GM12878 (cell line): ENCODE results near the gene OR13J1. TPM values are rescaled to one million over a fixed set of nuclear protein-coding genes. Genes with fewer than 3 reads are reported as not detected.
A peak's percentile ranks its signal among the peaks of the same experiment; 100 is the strongest.

Source experiments
- CBFB ChIP-seq: IDR thresholded peaks from 2 replicates; pipeline ENCODE4 v1.6.1; 2016; ENCODE audit warnings: antibody characterized with exemption, low read depth
- CREB1 ChIP-seq: IDR thresholded peaks from 2 replicates; pipeline ENCODE4 v1.6.1; 2012; ENCODE audit warnings: low read depth, mild to moderate bottlenecking, inconsistent platforms
- CREM ChIP-seq: IDR thresholded peaks from 2 replicates; pipeline ENCODE4 v1.6.1; 2014; ENCODE audit warnings: antibody characterized with exemption, low read depth
- EED ChIP-seq: sonication (generic); IDR thresholded peaks from 2 replicates; pipeline ENCODE4 v1.6.1; 2016; ENCODE audit warnings: antibody characterized with exemption, low read depth
- ESRRA ChIP-seq: IDR thresholded peaks from 2 replicates; pipeline ENCODE4 v1.6.1; 2012; ENCODE audit warnings: mild to moderate bottlenecking, low read length, improper control_type of control experiment
- HDGF ChIP-seq: fragments of 450-650 bp; IDR thresholded peaks from 2 replicates; pipeline ENCODE4 v1.6.1; 2016; ENCODE audit warnings: antibody characterized with exemption
- IKZF1 ChIP-seq: fragments of 450-650 bp; conservative IDR thresholded peaks from 2 replicates; pipeline ENCODE4 v1.6.1; 2017; ENCODE audit warnings: antibody characterized with exemption, mild to moderate bottlenecking
- NBN ChIP-seq: fragments of 450-650 bp; IDR thresholded peaks from 2 replicates; pipeline ENCODE4 v1.6.1; 2016
- PAX5 ChIP-seq: IDR thresholded peaks from 2 replicates; pipeline ENCODE4 v1.6.1; 2011; ENCODE audit warnings: low read depth, low read length, borderline replicate concordance
- RUNX3 ChIP-seq: IDR thresholded peaks from 2 replicates; pipeline ENCODE4 v1.6.1; 2012; ENCODE audit warnings: low read length, inconsistent platforms
- SMAD5 ChIP-seq: IDR thresholded peaks from 2 replicates; pipeline ENCODE4 v1.6.1; 2016; ENCODE audit warnings: antibody characterized with exemption, low read depth
- SP1 ChIP-seq: IDR thresholded peaks from one replicate; pipeline ENCODE4 v1.6.1; 2011; ENCODE audit warnings: low read depth, low read length
- SREBF2 ChIP-seq: IDR thresholded peaks from 2 replicates; pipeline ENCODE4 v1.6.1; 2012; ENCODE audit warnings: mild to moderate bottlenecking, low read length
- SRF ChIP-seq, 2 experiments: IDR thresholded peaks; 2 replicates each; pipeline ENCODE4 v1.6.1; 2011; ENCODE audit warnings: low read depth in 2 of 2, low read length in 2 of 2, mild to moderate bottlenecking in 1 of 2, moderate library complexity in 1 of 2
- SUPT20H ChIP-seq: IDR thresholded peaks from 2 replicates; pipeline ENCODE4 v1.6.1; 2011; ENCODE audit warnings: low read depth, mild to moderate bottlenecking, low read length, moderate library complexity, borderline replicate concordance; ENCODE audit not compliant: control insufficient read depth
- SUZ12 ChIP-seq: fragments of 200-600 bp; sonication (generic); IDR thresholded peaks from one replicate; pipeline ENCODE4 v1.6.1; 2018; ENCODE audit warnings: antibody characterized with exemption, mild to moderate bottlenecking; ENCODE audit not compliant: unreplicated experiment
- USF2 ChIP-seq: IDR thresholded peaks from 2 replicates; pipeline ENCODE4 v1.6.1; 2011; ENCODE audit warnings: low read depth, low read length, improper control_type of control experiment, borderline replicate concordance
- ZBED1 ChIP-seq: IDR thresholded peaks from 2 replicates; pipeline ENCODE4 v1.6.1; 2016; ENCODE audit warnings: borderline replicate concordance
- ZNF217 ChIP-seq: fragments of 450-650 bp; IDR thresholded peaks from 2 replicates; pipeline ENCODE4 v1.6.1; 2017; ENCODE audit warnings: antibody characterized with exemption, mild to moderate bottlenecking
- ZZZ3 ChIP-seq: IDR thresholded peaks from 2 replicates; pipeline ENCODE4 v1.6.1; 2011; ENCODE audit warnings: low read depth; ENCODE audit not compliant: control insufficient read depth, insufficient read length
- polyA plus RNA-seq, 11 experiments: library from polyadenylated mRNA; depleted of rRNA in 4 of 11; unstranded in 6 of 11; stranded (reverse) in 5 of 11; fragments of >200 nt; fragmentation: Nextera tagmentation in 4 of 11; fragmentation: Illumina TruSeq in 1 of 11; extraction: Ambion mirVana in 4 of 11; extraction: Trizol in 1 of 11; gene quantifications; 1 replicate in 1 of 11; 2 replicates in 10 of 11; pipeline versions ENCODE4 v1.2.1 to v1.2.3, GENCODE V29; 2011 to 2016; ENCODE audit warnings: inconsistent platforms in 2 of 11, missing spikeins in 2 of 11, low read depth in 1 of 11
- total RNA-seq, 4 experiments: library from RNA; depleted of rRNA in 3 of 4; stranded (reverse); fragments of >200 nt in 3 of 4; fragmentation: Illumina TruSeq in 1 of 4; extraction: Trizol in 1 of 4; gene quantifications; 2 replicates each; pipeline versions ENCODE4 v1.2.1 to v1.2.3, GENCODE V29; 2013 to 2021
- TF ChIP-seq, protein P1 (sequence below): fragments of 150-350 bp; IDR thresholded peaks from 2 replicates; pipeline ENCODE4 v1.6.1; 2014; ENCODE audit warnings: mild to moderate bottlenecking, low read depth, low read length
- TF ChIP-seq, protein P2 (sequence below): IDR thresholded peaks from 2 replicates; pipeline ENCODE4 v1.6.1; 2011; ENCODE audit warnings: low read depth, mild to moderate bottlenecking, low read length, moderate library complexity, borderline replicate concordance; ENCODE audit errors: extremely low read depth
- TF ChIP-seq, protein P3 (sequence below): fragments of 450-650 bp; IDR thresholded peaks from 2 replicates; pipeline ENCODE4 v1.6.1; 2016; ENCODE audit warnings: mild to moderate bottlenecking, moderate library complexity, borderline replicate concordance

The OR13J1 gene
- total and polyA plus RNA-seq, 10 of the 15 experiments (the other 5 are each of a cell fraction or from before 2014, with no cell fraction given): not detected

GRCh38 chr9:35844628-35845270 is 25.5 kb downstream of the OR13J1 start (continued):
- TF ChIP-seq, protein P1, sequence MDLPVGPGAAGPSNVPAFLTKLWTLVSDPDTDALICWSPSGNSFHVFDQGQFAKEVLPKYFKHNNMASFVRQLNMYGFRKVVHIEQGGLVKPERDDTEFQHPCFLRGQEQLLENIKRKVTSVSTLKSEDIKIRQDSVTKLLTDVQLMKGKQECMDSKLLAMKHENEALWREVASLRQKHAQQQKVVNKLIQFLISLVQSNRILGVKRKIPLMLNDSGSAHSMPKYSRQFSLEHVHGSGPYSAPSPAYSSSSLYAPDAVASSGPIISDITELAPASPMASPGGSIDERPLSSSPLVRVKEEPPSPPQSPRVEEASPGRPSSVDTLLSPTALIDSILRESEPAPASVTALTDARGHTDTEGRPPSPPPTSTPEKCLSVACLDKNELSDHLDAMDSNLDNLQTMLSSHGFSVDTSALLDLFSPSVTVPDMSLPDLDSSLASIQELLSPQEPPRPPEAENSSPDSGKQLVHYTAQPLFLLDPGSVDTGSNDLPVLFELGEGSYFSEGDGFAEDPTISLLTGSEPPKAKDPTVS: no peak
- TF ChIP-seq SP1 (no peak), IKZF1 (peak; percentile 75), SUPT20H (no peak), ZBED1 (no peak), CREM (peak; percentile 50; the same call in 1 of the 2 replicates), USF2 (no peak), CBFB (no peak), HDGF (no peak), PAX5 (no peak), SMAD5 (no peak), RUNX3 (peak; percentile 78), CREB1 (peak; percentile 67; the same call in 1 of the 2 replicates), EED (peak; percentile 72), ZNF217 (no peak), ESRRA (no peak), SREBF2 (no peak), NBN (no peak), ZZZ3 (no peak), SUZ12 (no peak), SRF (IDR thresholded peaks at IDR 0.05; ENCODE audit: low read depth in 2 of 2, low read length in 2 of 2) (no peak)
- TF ChIP-seq, protein P2, sequence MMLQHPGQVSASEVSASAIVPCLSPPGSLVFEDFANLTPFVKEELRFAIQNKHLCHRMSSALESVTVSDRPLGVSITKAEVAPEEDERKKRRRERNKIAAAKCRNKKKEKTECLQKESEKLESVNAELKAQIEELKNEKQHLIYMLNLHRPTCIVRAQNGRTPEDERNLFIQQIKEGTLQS: no peak
- TF ChIP-seq, protein P3, sequence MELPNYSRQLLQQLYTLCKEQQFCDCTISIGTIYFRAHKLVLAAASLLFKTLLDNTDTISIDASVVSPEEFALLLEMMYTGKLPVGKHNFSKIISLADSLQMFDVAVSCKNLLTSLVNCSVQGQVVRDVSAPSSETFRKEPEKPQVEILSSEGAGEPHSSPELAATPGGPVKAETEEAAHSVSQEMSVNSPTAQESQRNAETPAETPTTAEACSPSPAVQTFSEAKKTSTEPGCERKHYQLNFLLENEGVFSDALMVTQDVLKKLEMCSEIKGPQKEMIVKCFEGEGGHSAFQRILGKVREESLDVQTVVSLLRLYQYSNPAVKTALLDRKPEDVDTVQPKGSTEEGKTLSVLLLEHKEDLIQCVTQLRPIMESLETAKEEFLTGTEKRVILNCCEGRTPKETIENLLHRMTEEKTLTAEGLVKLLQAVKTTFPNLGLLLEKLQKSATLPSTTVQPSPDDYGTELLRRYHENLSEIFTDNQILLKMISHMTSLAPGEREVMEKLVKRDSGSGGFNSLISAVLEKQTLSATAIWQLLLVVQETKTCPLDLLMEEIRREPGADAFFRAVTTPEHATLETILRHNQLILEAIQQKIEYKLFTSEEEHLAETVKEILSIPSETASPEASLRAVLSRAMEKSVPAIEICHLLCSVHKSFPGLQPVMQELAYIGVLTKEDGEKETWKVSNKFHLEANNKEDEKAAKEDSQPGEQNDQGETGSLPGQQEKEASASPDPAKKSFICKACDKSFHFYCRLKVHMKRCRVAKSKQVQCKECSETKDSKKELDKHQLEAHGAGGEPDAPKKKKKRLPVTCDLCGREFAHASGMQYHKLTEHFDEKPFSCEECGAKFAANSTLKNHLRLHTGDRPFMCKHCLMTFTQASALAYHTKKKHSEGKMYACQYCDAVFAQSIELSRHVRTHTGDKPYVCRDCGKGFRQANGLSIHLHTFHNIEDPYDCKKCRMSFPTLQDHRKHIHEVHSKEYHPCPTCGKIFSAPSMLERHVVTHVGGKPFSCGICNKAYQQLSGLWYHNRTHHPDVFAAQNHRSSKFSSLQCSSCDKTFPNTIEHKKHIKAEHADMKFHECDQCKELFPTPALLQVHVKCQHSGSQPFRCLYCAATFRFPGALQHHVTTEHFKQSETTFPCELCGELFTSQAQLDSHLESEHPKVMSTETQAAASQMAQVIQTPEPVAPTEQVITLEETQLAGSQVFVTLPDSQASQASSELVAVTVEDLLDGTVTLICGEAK: no peak
